IPS DF 6.9 (cell line): ENCODE data around the gene HCRT.
"Not testable (repeated sequence)": the region's sequence is repeated elsewhere in the genome, so short reads cannot be mapped to it uniquely, and the experiment has no call there.

Experiments used
- DNase-seq: peaks from one replicate; pipeline ENCODE4 v3.0.0-alpha.2; 2013; ENCODE audit warnings: low read depth, low spot score
- H3K27ac ChIP-seq: one replicate; pipeline ENCODE4 v1.5.1; 2013; ENCODE audit warnings: low read length, control low read depth
- H3K27me3 ChIP-seq: 2 replicates; pipeline ENCODE4 v1.6.1; 2013; ENCODE audit warnings: mild to moderate bottlenecking, low read length; ENCODE audit not compliant: control insufficient read depth, insufficient read depth
- H3K36me3 ChIP-seq: 2 replicates; pipeline ENCODE4 v1.6.1; 2013; ENCODE audit warnings: low read length; ENCODE audit not compliant: control insufficient read depth, insufficient read depth
- H3K4me1 ChIP-seq: 2 replicates; pipeline ENCODE4 v1.6.1; 2013; ENCODE audit warnings: low read length; ENCODE audit not compliant: control insufficient read depth, insufficient read depth
- H3K4me3 ChIP-seq: 2 replicates; pipeline ENCODE4 v1.5.1; 2013; ENCODE audit warnings: mild to moderate bottlenecking, low read length
- H3K9me3 ChIP-seq: 2 replicates; pipeline ENCODE4 v1.6.1; 2013; ENCODE audit warnings: low read length, inconsistent platforms; ENCODE audit not compliant: control insufficient read depth, insufficient read depth
- whole genome bisulfite sequencing: extraction: QIAGEN DNeasy Blood & Tissue Kit; methylation state at CpG from one replicate; pipeline ENCODE4 v1.1.7; 2013; ENCODE audit warnings: mixed read lengths, missing lambda C conversion rate; ENCODE audit not compliant: insufficient read length, insufficient coverage; 5-methylcytosine and 5-hydroxymethylcytosine counted together

HCRT gene

GRCh38 chr17:42214156-42214555 lies 28.9 kb upstream of the HCRT start:
- Histone ChIP-seq H3K4me1 (no peaks in the 10 kb centered on the region), H3K36me3 (peaks cover 8% of the 10 kb centered on the region), H3K9me3 (no peaks in the 10 kb centered on the region), H3K27me3 (no peaks in the 10 kb centered on the region), H3K27ac (no peak overlapping the region), H3K4me3 (no peak overlapping the region)
- DNase-seq = no peak
- no CpG with 5 or more reads among the region's 2 CpGs for WGBS

GRCh38 chr17:42212382-42212781 lies 27.1 kb upstream of the HCRT start:
- WGBS = no CpG with 5 or more reads among the region's 7 CpGs

DNA sequence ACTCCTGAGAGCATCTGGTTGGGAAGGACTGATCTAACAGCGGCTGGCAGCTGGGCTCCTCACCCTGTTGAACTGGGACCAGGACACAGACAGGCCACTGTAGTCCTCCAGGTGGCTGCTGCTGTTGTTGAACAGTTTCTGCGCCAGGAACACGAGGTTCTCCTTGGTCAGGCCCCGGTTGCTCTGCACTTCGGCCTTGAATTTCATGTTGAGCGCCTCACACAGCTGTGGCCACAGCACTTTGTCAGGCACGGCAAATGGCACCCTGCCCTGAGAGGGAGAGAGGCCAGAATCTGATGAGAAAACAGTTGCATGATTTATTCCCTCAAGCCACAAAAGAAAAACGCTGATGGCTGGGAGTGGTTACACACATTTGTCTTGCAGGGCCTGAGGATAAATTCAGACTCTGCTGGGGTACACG lies 26.7 kb upstream of the HCRT start:
- H3K4me1 ChIP-seq, H3K27ac ChIP-seq, H3K36me3 ChIP-seq, H3K9me3 ChIP-seq, H3K4me3 ChIP-seq, H3K27me3 ChIP-seq, DNase-seq: not testable (repeated sequence)
- WGBS = no CpG with 5 or more reads among the region's 9 CpGs

More at GRCh38 chr17:42212382-42212781, 27.1 kb upstream of the HCRT start:
- no peaks in the 10 kb centered on the region for H3K9me3 ChIP-seq
- no peaks in the 10 kb centered on the region for H3K4me1 ChIP-seq
- H3K36me3 ChIP-seq = peaks cover 3% of the 10 kb centered on the region; the same call in 1 of the 2 replicates
- H3K4me3 ChIP-seq = no peak overlapping the region
- H3K27ac ChIP-seq = no peak overlapping the region
- no peaks in the 10 kb centered on the region for H3K27me3 ChIP-seq
- DNase-seq = no peak

DNA sequence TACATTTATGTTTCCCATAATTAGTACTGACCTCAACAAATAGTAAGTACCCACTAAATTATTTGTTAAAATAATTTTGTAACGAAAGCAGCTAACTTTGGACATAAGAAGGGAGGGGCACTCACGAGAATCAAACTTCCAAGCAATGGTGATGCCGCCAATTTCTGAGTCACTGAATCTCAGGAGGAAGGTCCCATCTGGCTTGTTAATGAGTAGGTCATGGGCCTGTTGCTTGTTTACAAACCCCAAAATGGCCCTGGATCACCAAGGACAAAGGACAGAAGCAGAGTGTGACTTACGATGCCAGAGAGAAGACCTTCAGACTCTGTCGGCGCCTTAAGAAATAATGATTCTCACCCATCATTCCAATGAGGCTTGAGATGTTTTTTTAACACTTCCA lies 24.8 kb upstream of the HCRT start:
- Histone ChIP-seq H3K27ac (no peak overlapping the region), H3K4me3 (no peak overlapping the region), H3K9me3 (no peaks in the 10 kb centered on the region), H3K36me3 (peaks cover 5% of the 10 kb centered on the region; the same call in 1 of the 2 replicates), H3K27me3 (no peaks in the 10 kb centered on the region), H3K4me1 (no peaks in the 10 kb centered on the region)
- no CpG with 5 or more reads among the region's 6 CpGs for WGBS
- DNase-seq = no peak

- not testable (repeated sequence) for H3K4me1 ChIP-seq, DNase-seq
- WGBS = no CpG with 5 or more reads among the region's 8 CpGs
Measured at GRCh38 chr17:42206153-42206612, 20.9 kb upstream of the HCRT start.

DNA sequence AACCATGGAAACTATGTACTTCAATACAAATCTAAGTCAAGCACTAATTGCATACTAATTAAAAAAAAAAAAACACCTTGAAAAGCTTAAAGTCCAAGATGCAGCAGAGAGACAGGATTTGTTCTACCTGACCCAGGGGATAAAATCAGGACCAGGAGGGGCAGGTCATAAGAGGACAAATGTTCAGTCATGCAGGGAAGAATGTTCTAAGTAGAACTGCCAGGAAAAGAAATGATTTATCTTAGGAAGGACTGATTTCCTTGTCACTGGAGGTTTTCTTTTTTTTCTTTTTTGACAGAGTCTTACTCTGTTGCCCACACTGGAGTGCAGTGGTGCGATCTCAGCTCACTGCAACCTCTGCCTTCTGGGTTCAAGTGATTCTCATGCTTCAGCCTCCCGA lies 18.1 kb upstream of the HCRT start:
- DNase-seq = no peak
- H3K27me3 ChIP-seq = no peaks in the 10 kb centered on the region
- no peaks in the 10 kb centered on the region for H3K4me1 ChIP-seq
- H3K9me3 ChIP-seq = no peaks in the 10 kb centered on the region
- no peak overlapping the region for H3K4me3 ChIP-seq
- H3K36me3 ChIP-seq = peaks cover 5% of the 10 kb centered on the region; the same call in 1 of the 2 replicates
- H3K27ac ChIP-seq = no peak overlapping the region
- WGBS = no CpG with 5 or more reads among the region's 2 CpGs

More at GRCh38 chr17:42206153-42206612, 20.9 kb upstream of the HCRT start:
- H3K27ac ChIP-seq, H3K9me3 ChIP-seq, H3K36me3 ChIP-seq, H3K4me3 ChIP-seq, H3K27me3 ChIP-seq: not testable (repeated sequence)

DNA sequence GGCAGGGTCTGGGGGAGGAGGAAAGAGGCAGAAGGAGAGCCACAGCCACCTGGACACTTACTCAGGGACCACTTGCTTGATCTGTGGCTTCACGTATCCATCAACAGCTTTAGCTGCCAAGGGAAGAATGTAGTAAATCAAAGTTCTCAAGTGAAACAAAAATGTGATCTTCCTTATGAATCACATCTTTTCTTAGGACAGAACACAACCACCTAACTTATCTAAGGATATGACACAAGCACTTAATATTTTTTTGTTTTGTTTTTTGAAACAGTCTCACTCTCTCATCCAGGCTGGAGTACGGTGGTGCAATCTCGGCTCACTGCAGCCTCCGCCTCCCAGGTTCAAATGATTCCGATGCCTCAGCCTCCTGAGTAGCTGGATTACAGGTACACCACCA lies 17.4 kb upstream of the HCRT start:
- DNase-seq = no peak
- Histone ChIP-seq H3K36me3 (peaks cover 5% of the 10 kb centered on the region; the same call in 1 of the 2 replicates), H3K9me3 (no peaks in the 10 kb centered on the region), H3K4me1 (no peaks in the 10 kb centered on the region), H3K4me3 (no peak overlapping the region), H3K27me3 (no peaks in the 10 kb centered on the region), H3K27ac (no peak overlapping the region)
- no CpG with 5 or more reads among the region's 5 CpGs for WGBS

- H3K27ac ChIP-seq = no peak overlapping the region
Measured at GRCh38 chr17:42202159-42202558, 16.9 kb upstream of the HCRT start.

GRCh38 chr17:42201458-42201772 lies 16.2 kb upstream of the HCRT start:
- Histone ChIP-seq H3K27me3 (no peaks in the 10 kb centered on the region), H3K4me3 (no peak overlapping the region), H3K9me3 (no peaks in the 10 kb centered on the region), H3K27ac (no peak overlapping the region), H3K36me3 (0 out of 2 replicates have a peak, but pooled peaks cover 2% of the 10 kb centered on the region), H3K4me1 (no peaks in the 10 kb centered on the region)
- no CpG with 5 or more reads among the region's 10 CpGs for WGBS
- no peak for DNase-seq

More at GRCh38 chr17:42202159-42202558, 16.9 kb upstream of the HCRT start:
- DNase-seq = no peak
- Histone ChIP-seq H3K4me1 (no peaks in the 10 kb centered on the region), H3K9me3 (no peaks in the 10 kb centered on the region), H3K4me3 (no peak overlapping the region), H3K27me3 (no peaks in the 10 kb centered on the region), H3K36me3 (peaks cover 2% of the 10 kb centered on the region; the same call in 1 of the 2 replicates)
- no CpG with 5 or more reads among the region's 6 CpGs for WGBS

- no CpG with 5 or more reads among the region's 14 CpGs for WGBS
- Histone ChIP-seq H3K27ac (no peak overlapping the region), H3K4me3 (no peak overlapping the region), H3K27me3 (no peaks in the 10 kb centered on the region), H3K36me3 (0 out of 2 replicates have a peak, but pooled peaks cover 2% of the 10 kb centered on the region), H3K9me3 (no peaks in the 10 kb centered on the region), H3K4me1 (no peaks in the 10 kb centered on the region)
- no peak for DNase-seq
Measured at GRCh38 chr17:42200706-42201457, 15.6 kb upstream of the HCRT start.
